K562 (cell line): ENCODE measurements around the gene TRMT1. TPM values are rescaled to one million over a fixed set of nuclear protein-coding genes. Genes with fewer than 3 reads are reported as not detected.
A peak's percentile ranks its signal among the peaks of the same experiment; 100 is the strongest.

Experiments
- HDAC1 ChIP-seq, 2 experiments: fragments of 450-650 bp; IDR thresholded peaks; 2 replicates each; pipeline ENCODE4 v1.6.1; 2016 to 2017; ENCODE audit warnings: inconsistent platforms in 1 of 2, mild to moderate bottlenecking in 1 of 2, moderate library complexity in 1 of 2
- HNRNPL ChIP-seq: fragments of 200-400 bp; formaldehyde crosslinking; IDR thresholded peaks from 2 replicates; pipeline ENCODE4 v1.6.1; 2017; ENCODE audit warnings: low read depth, mild to moderate bottlenecking, low read length
- PTBP1 ChIP-seq: fragments of 200-400 bp; formaldehyde crosslinking; IDR thresholded peaks from 2 replicates; pipeline ENCODE4 v1.6.1; 2017; ENCODE audit warnings: low read depth, low read length
- PURB ChIP-seq: sonication (generic); formaldehyde crosslinking; IDR thresholded peaks from 2 replicates; pipeline ENCODE4 v1.9.0; 2021; ENCODE audit warnings: low read depth, mild to moderate bottlenecking, missing genetic modification reagents
- RBFOX2 ChIP-seq: fragments of 200-400 bp; formaldehyde crosslinking; IDR thresholded peaks from 2 replicates; pipeline ENCODE4 v1.6.1; 2017; ENCODE audit warnings: low read depth, mild to moderate bottlenecking, low read length, moderate library complexity
- SAFB2 ChIP-seq: fragments of 200-400 bp; formaldehyde crosslinking; IDR thresholded peaks from 2 replicates; pipeline ENCODE4 v1.6.1; 2018; ENCODE audit warnings: borderline replicate concordance, low read length, low read depth, moderate library complexity; ENCODE audit not compliant: severe bottlenecking
- SMAD3 ChIP-seq: fragments of 450-650 bp; formaldehyde crosslinking; conservative IDR thresholded peaks from 2 replicates; pipeline ENCODE4 v1.4.0; 2020; ENCODE audit warnings: mild to moderate bottlenecking
- TEAD2 ChIP-seq: fragments of 450-650 bp; IDR thresholded peaks from 2 replicates; pipeline ENCODE4 v1.6.1; 2016; ENCODE audit warnings: missing genetic modification characterization, control low read depth, missing compliant biosample characterization
- TOE1 ChIP-seq, 2 experiments: fragments of 450-650 bp in 1 of 2; sonication (generic) in 1 of 2; formaldehyde crosslinking in 1 of 2; IDR thresholded peaks; 2 replicates each; pipeline versions ENCODE4 v1.7.1 to v1.8.0; 2016 to 2022; ENCODE audit warnings: borderline replicate concordance in 2 of 2, mild to moderate bottlenecking in 2 of 2, antibody characterized with exemption in 1 of 2, inconsistent platforms in 1 of 2, low read depth in 1 of 2, missing genetic modification reagents in 1 of 2, moderate library complexity in 1 of 2
- TSC22D4 ChIP-seq: fragments of 450-650 bp; IDR thresholded peaks from 2 replicates; pipeline ENCODE4 v1.6.1; 2016; ENCODE audit warnings: missing genetic modification characterization, missing biosample characterization, control low read depth
- UBTF ChIP-seq, 2 experiments: IDR thresholded peaks; 2 replicates each; pipeline ENCODE4 v1.6.1; 2012; ENCODE audit warnings: improper control_type of control experiment in 2 of 2, low read depth in 2 of 2, low read length in 2 of 2, borderline replicate concordance in 1 of 2
- ZBTB1 ChIP-seq: sonication (generic); formaldehyde crosslinking; IDR thresholded peaks from 2 replicates; pipeline ENCODE4 v1.8.1; 2023; ENCODE audit warnings: missing genetic modification reagents, low read depth, mild to moderate bottlenecking, borderline replicate concordance
- ZNF263 ChIP-seq: sonication (generic); formaldehyde crosslinking; IDR thresholded peaks from 2 replicates; pipeline ENCODE4 v1.8.0; 2022; ENCODE audit warnings: mild to moderate bottlenecking, missing genetic modification reagents, borderline replicate concordance
- ZNF3 ChIP-seq: fragments of 250-450 bp; sonication (Bioruptor Pico); IDR thresholded peaks from 2 replicates; pipeline ENCODE4 v1.5.0; 2021; ENCODE audit warnings: mild to moderate bottlenecking, moderate library complexity
- ZNF407 ChIP-seq: fragments of 450-650 bp; IDR thresholded peaks from 2 replicates; pipeline ENCODE4 v1.6.1; 2016; ENCODE audit warnings: low read depth
- ZNF695 ChIP-seq: fragments of 450-650 bp; formaldehyde crosslinking; IDR thresholded peaks from 2 replicates; pipeline ENCODE4 v1.4.0; 2020; ENCODE audit warnings: mild to moderate bottlenecking, moderate library complexity
- polyA plus RNA-seq, 8 experiments: library from polyadenylated mRNA; depleted of rRNA in 4 of 8; stranded (reverse) in 5 of 8; unstranded in 3 of 8; fragments of >200 nt; fragmentation: Nextera tagmentation in 2 of 8; fragmentation: Illumina TruSeq in 1 of 8; extraction: Ambion mirVana in 2 of 8; extraction: Trizol in 1 of 8; gene quantifications; 2 replicates each; pipeline versions ENCODE4 v1.2.1 to v1.2.3, GENCODE V29; 2011 to 2014; ENCODE audit warnings: inconsistent platforms in 1 of 8, missing spikeins in 1 of 8
- total RNA-seq, 7 experiments: library from RNA; depleted of rRNA in 6 of 7; stranded (reverse); fragments of >200 nt in 6 of 7; fragmentation: Illumina TruSeq in 2 of 7; extraction: Trizol in 2 of 7; gene quantifications; 2 replicates each; pipeline versions ENCODE4 v1.2.1 to v1.2.3, GENCODE V29; 2011 to 2021; ENCODE audit warnings: low replicate concordance in 1 of 7

The TRMT1 gene
- total and polyA plus RNA-seq, 9 of the 15 experiments (the other 6 are each of a cell fraction or from before 2014, with no cell fraction given), result 5.8 to 158 (median 54.3) TPM

- TF ChIP-seq ZNF407, result no peak
- no peak for TF ChIP-seq TEAD2 (tag)
- no peak for TF ChIP-seq HDAC1 (IDR thresholded peaks at IDR 0.05)
- no peak for TF ChIP-seq TOE1 (IDR thresholded peaks at IDR 0.05; ENCODE audit: borderline replicate concordance)
- TF ChIP-seq TOE1 (CRISPR knock-in tag; IDR thresholded peaks at IDR 0.05; ENCODE audit: borderline replicate concordance, low read depth), result no peak; the same call in 1 of the 2 replicates
- peak; percentile 95 for TF ChIP-seq HNRNPL
- TF ChIP-seq SMAD3 (CRISPR knock-in tag), result no peak
- peak; percentile 49; the same call in 1 of the 2 replicates for TF ChIP-seq ZNF263 (CRISPR knock-in tag)
- peak; percentile 41; the same call in 1 of the 2 replicates for TF ChIP-seq RBFOX2
- TF ChIP-seq ZNF3 (CRISPR knock-in tag), result no peak
- TF ChIP-seq SAFB2, result no peak
- TF ChIP-seq PTBP1, result no peak
- TF ChIP-seq PURB (CRISPR knock-in tag), result no peak
- no peak for TF ChIP-seq TSC22D4 (tag)
- peak; percentile 55; the same call in 1 of the 2 replicates for TF ChIP-seq ZBTB1
- no peak for TF ChIP-seq UBTF (IDR thresholded peaks at IDR 0.05; ENCODE audit: borderline replicate concordance in 1 of 2, low read depth in 2 of 2, low read length in 2 of 2)
- TF ChIP-seq ZNF695 (CRISPR knock-in tag), result no peak
Measured at GRCh38 chr19:13149628-13150186, 33.2 kb upstream of the TRMT1 start (continued).
